A549 (cell line): Measurements from ENCODE around the gene PIGS. TPM values are rescaled to one million over a fixed set of nuclear protein-coding genes. Genes with fewer than 3 reads are reported as not detected.

ENCODE experiments used
- ATAC-seq, 2 experiments: fragments of 200-7000 bp in 1 of 2; fragments of >200 bp in 1 of 2; cut with Nextera tagmentation in 1 of 2; cut with Tn5 transposase in 1 of 2; 3 replicates each; pipeline versions ENCODE4 v1.8.0 to v1.9.1; 2018 to 2020; ENCODE audit warnings: mild to moderate bottlenecking in 1 of 2, moderate library complexity in 1 of 2
- CTCF ChIA-PET: fragments of 300-600 bp; sonication (Branson Sonifier 250); formaldehyde crosslinking; extraction: SDS; loops from one replicate; lab custom pipeline; 2021; ENCODE audit warnings: antibody characterized with exemption, inconsistent platforms; lab: Yijun Ruan, JAX
- POLR2A ChIA-PET: fragments of 350-600 bp; formaldehyde crosslinking; extraction: SDS; loops from one replicate; lab custom pipeline; 2021; ENCODE audit warnings: antibody characterized with exemption, inconsistent platforms; lab: Yijun Ruan, JAX
- DNase-seq, 2 experiments: peaks; one replicate each; pipeline versions ENCODE4 v3.0.0 to v3.0.0-alpha.2; 2011 to 2016; ENCODE audit warnings: low read depth in 1 of 2, low spot score in 1 of 2
- FAIRE-seq: peaks from 2 replicates; lab custom pipeline; 2011; peaks lifted over from hg19 to GRCh38; lab: Jason Lieb, UNC
- H3K27ac ChIP-seq, 2 experiments: fragments of >200 bp; sonication (Bioruptor Twin); formaldehyde crosslinking; 3 replicates each; pipeline ENCODE4 v1.5.1; 2016 to 2017
- H3K4me1 ChIP-seq: fragments of >200 bp; sonication (Bioruptor Twin); formaldehyde crosslinking; 3 replicates; pipeline ENCODE4 v1.6.1; 2016
- H3K4me2 ChIP-seq: fragments of >200 bp; sonication (Bioruptor Twin); formaldehyde crosslinking; 3 replicates; pipeline ENCODE4 v1.6.1; 2016
- H3K4me3 ChIP-seq: fragments of >200 bp; sonication (Bioruptor Twin); formaldehyde crosslinking; 3 replicates; pipeline ENCODE4 v1.5.1; 2016
- H3K9me3 ChIP-seq: fragments of >200 bp; sonication (Bioruptor Twin); formaldehyde crosslinking; 3 replicates; pipeline ENCODE4 v1.6.1; 2016
- BHLHE40 ChIP-seq: IDR thresholded peaks from 2 replicates; pipeline ENCODE4 v1.6.1; 2012; ENCODE audit warnings: low read depth, low read length, inconsistent platforms
- CEBPB ChIP-seq, 2 experiments: fragments of >200 bp in 1 of 2; sonication (Bioruptor Twin) in 1 of 2; formaldehyde crosslinking in 1 of 2; IDR thresholded peaks; 2 replicates each; pipeline ENCODE4 v1.6.1; 2012 to 2016
- CHD2 ChIP-seq: fragments of 150-350 bp; IDR thresholded peaks from 2 replicates; pipeline ENCODE4 v1.6.1; 2014; ENCODE audit warnings: low read length; ENCODE audit not compliant: partially characterized antibody
- CHD4 ChIP-seq: fragments of 200-600 bp; sonication (generic); IDR thresholded peaks from 2 replicates; pipeline ENCODE4 v1.6.1; 2016; ENCODE audit warnings: antibody characterized with exemption, mild to moderate bottlenecking, borderline replicate concordance
- EHF ChIP-seq: fragments of 250-450 bp; sonication (Bioruptor Pico); IDR thresholded peaks from 2 replicates; pipeline ENCODE4 v1.5.0; 2020; ENCODE audit warnings: mild to moderate bottlenecking
- EHMT2 ChIP-seq: fragments of 200-600 bp; sonication (generic); IDR thresholded peaks from 2 replicates; pipeline ENCODE4 v1.6.1; 2016; ENCODE audit warnings: antibody characterized with exemption, low read depth, mild to moderate bottlenecking, moderate library complexity
- EP300 ChIP-seq, 2 experiments: fragments of >200 bp; sonication (Bioruptor Twin); formaldehyde crosslinking; IDR thresholded peaks; 2 replicates in 1 of 2; 3 replicates in 1 of 2; pipeline ENCODE4 v1.6.1; 2016 to 2017
- ESRRA ChIP-seq: fragments of 150-350 bp; IDR thresholded peaks from 2 replicates; pipeline ENCODE4 v1.6.1; 2014; ENCODE audit warnings: mild to moderate bottlenecking, low read length, borderline replicate concordance
- FOSL2 ChIP-seq, 2 experiments: fragments of 450-650 bp in 1 of 2; fragments of >200 bp in 1 of 2; sonication (Bioruptor Twin) in 1 of 2; formaldehyde crosslinking; IDR thresholded peaks; 2 replicates each; pipeline versions ENCODE4 v1.5.0 to v1.6.1; 2016 to 2020; ENCODE audit warnings: mild to moderate bottlenecking in 1 of 2, moderate library complexity in 1 of 2
- HEYL ChIP-seq: fragments of 250-450 bp; sonication (Bioruptor Pico); IDR thresholded peaks from 2 replicates; pipeline ENCODE4 v1.8.0; 2021; ENCODE audit warnings: mild to moderate bottlenecking, moderate library complexity
- HOXB5 ChIP-seq: fragments of 250-450 bp; sonication (Bioruptor Pico); IDR thresholded peaks from 2 replicates; pipeline ENCODE4 v1.5.0; 2020; ENCODE audit warnings: mild to moderate bottlenecking, moderate library complexity
- JUN ChIP-seq, 2 experiments: fragments of >200 bp; sonication (Bioruptor Twin); formaldehyde crosslinking; IDR thresholded peaks; 2 replicates in 1 of 2; 3 replicates in 1 of 2; pipeline ENCODE4 v1.6.1; 2016 to 2017
- JUNB ChIP-seq: fragments of >200 bp; sonication (Bioruptor Twin); formaldehyde crosslinking; IDR thresholded peaks from 2 replicates; pipeline ENCODE4 v1.6.1; 2016
- KDM1A ChIP-seq: fragments of 200-600 bp; sonication (generic); IDR thresholded peaks from 2 replicates; pipeline ENCODE4 v1.6.1; 2016; ENCODE audit warnings: low read depth, mild to moderate bottlenecking
- MYC ChIP-seq: IDR thresholded peaks from 2 replicates; pipeline ENCODE4 v1.6.1; 2012; ENCODE audit warnings: mild to moderate bottlenecking, inconsistent platforms, low read length, improper control_type of control experiment, borderline replicate concordance
- NPAS2 ChIP-seq: fragments of 250-450 bp; sonication (Bioruptor Pico); IDR thresholded peaks from 2 replicates; pipeline ENCODE4 v1.8.0; 2022; ENCODE audit warnings: mild to moderate bottlenecking, moderate library complexity, borderline replicate concordance
- NR3C1 ChIP-seq: fragments of >200 bp; sonication (Bioruptor Twin); formaldehyde crosslinking; IDR thresholded peaks from 3 replicates; pipeline ENCODE4 v1.6.1; 2017
- RCOR1 ChIP-seq: fragments of 150-350 bp; IDR thresholded peaks from 2 replicates; pipeline ENCODE4 v1.6.1; 2014; ENCODE audit warnings: antibody characterized with exemption, low read length, low read depth
- SMC3 ChIP-seq: fragments of >200 bp; sonication (Bioruptor Twin); formaldehyde crosslinking; IDR thresholded peaks from 3 replicates; pipeline ENCODE4 v1.6.1; 2018; ENCODE audit warnings: inconsistent platforms
- SREBF2 ChIP-seq: fragments of 450-650 bp; IDR thresholded peaks from 2 replicates; pipeline ENCODE4 v1.6.1; 2014; ENCODE audit warnings: mild to moderate bottlenecking, moderate library complexity
- TFCP2L1 ChIP-seq: fragments of 250-450 bp; sonication (Bioruptor Pico); IDR thresholded peaks from 2 replicates; pipeline ENCODE4 v1.5.0; 2021; ENCODE audit warnings: mild to moderate bottlenecking
- ZC3H11A ChIP-seq: fragments of 450-650 bp; IDR thresholded peaks from 2 replicates; pipeline ENCODE4 v1.6.1; 2014; ENCODE audit warnings: antibody characterized with exemption, mild to moderate bottlenecking
- ZSCAN20 ChIP-seq: fragments of 250-450 bp; sonication (Bioruptor Pico); IDR thresholded peaks from 2 replicates; pipeline ENCODE4 v1.8.0; 2022; ENCODE audit warnings: mild to moderate bottlenecking, moderate library complexity
- WGBS: methylation state at CpG from one replicate; pipeline ENCODE4 v1.1.6; 2017; ENCODE audit errors: missing lambda C conversion rate; 5-methylcytosine and 5-hydroxymethylcytosine counted together
- polyA plus RNA-seq, 4 experiments: library from polyadenylated mRNA; depleted of rRNA in 3 of 4; stranded (reverse); fragments of >200 nt; fragmentation: RNase III in 1 of 4; extraction: RNeasy Plus Mini Kit Qiagen cat#74134 plus additional on column Dnase treatment in 1 of 4; gene quantifications; 2 replicates in 3 of 4; 3 replicates in 1 of 4; pipeline ENCODE4 v1.2.3, GENCODE V29; 2011 to 2017
- TF ChIP-seq, protein P1 (sequence below): fragments of 250-450 bp; sonication (Bioruptor Pico); IDR thresholded peaks from 2 replicates; pipeline ENCODE4 v1.5.0; 2021; ENCODE audit warnings: mild to moderate bottlenecking, moderate library complexity, borderline replicate concordance
- TF ChIP-seq, protein P2 (sequence below): fragments of >200 bp; sonication (Bioruptor Twin); formaldehyde crosslinking; IDR thresholded peaks from 3 replicates; pipeline ENCODE4 v1.5.1; 2016
- TF ChIP-seq, protein P3 (sequence below): IDR thresholded peaks from 2 replicates; pipeline ENCODE4 v1.6.1; 2012
- TF ChIP-seq, protein P4 (sequence below): IDR thresholded peaks from 2 replicates; pipeline ENCODE4 v1.6.1; 2012
- TF ChIP-seq, protein P5 (sequence below): fragments of 250-450 bp; sonication (Bioruptor Pico); IDR thresholded peaks from 2 replicates; pipeline ENCODE4 v1.5.0; 2020; ENCODE audit warnings: low read depth, mild to moderate bottlenecking, moderate library complexity
- TF ChIP-seq, protein P6 (sequence below): IDR thresholded peaks from 2 replicates; pipeline ENCODE4 v1.6.1; 2012; ENCODE audit warnings: low read depth, borderline replicate concordance

The PIGS gene
- polyA plus RNA-seq, 2 of the 4 experiments (the other 2 are of a cell fraction), result 50.0 to 53.2 TPM

DNA sequence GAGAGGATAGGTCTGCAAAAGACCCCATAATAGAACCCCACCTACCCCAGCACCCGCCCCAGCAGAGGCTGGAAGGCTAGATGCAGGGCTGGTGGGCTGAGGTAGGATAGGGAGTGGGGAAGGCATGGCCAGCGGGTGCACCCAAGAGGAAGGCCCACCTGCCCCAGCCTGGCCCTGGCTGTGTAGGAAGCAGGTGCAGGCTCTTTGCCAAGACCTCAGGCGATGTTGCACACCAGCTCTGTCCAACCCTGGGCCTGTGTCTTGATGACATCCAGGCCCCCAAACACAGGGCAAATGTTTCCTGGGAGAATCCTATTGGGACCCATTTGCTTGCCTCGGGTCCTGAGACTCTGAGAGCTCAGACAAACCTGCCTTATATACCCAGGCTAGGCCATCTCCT lies 31.1 kb downstream of the PIGS start:
- CTCF ChIA-PET, result interaction anchor here (0.6 to 11.5 kb wide), 30 partner anchors 8 to 885 kb away, joined by 3 to 317 read pairs (median 3); partner anchors contain the start of gene FOXN1
- ATAC-seq, result peak in 1 of 2 experiments; percentile 9; a peak in 2 of 6 replicates
- no peak for DNase-seq
- Histone ChIP-seq H3K4me2 (no peak overlapping the region), H3K4me1 (0 out of 3 replicates have a peak, but pooled peaks cover 5% of the 10 kb centered on the region), H3K4me3 (no peak overlapping the region), H3K27ac (no peak overlapping the region), H3K9me3 (no peaks in the 10 kb centered on the region)
- TF ChIP-seq CHD4 (no peak), KDM1A (no peak), RCOR1 (no peak), MYC (no peak), NPAS2 (CRISPR knock-in tag) (no peak), EP300 (IDR thresholded peaks at IDR 0.05) (no peak), TFCP2L1 (CRISPR knock-in tag) (no peak), ZC3H11A (no peak), HEYL (CRISPR knock-in tag) (no peak), SMC3 (no peak), FOSL2 (IDR thresholded peaks at IDR 0.05) (no peak), FOSL2 (CRISPR knock-in tag; IDR thresholded peaks at IDR 0.05) (no peak), SREBF2 (no peak)
- TF ChIP-seq, protein P1, sequence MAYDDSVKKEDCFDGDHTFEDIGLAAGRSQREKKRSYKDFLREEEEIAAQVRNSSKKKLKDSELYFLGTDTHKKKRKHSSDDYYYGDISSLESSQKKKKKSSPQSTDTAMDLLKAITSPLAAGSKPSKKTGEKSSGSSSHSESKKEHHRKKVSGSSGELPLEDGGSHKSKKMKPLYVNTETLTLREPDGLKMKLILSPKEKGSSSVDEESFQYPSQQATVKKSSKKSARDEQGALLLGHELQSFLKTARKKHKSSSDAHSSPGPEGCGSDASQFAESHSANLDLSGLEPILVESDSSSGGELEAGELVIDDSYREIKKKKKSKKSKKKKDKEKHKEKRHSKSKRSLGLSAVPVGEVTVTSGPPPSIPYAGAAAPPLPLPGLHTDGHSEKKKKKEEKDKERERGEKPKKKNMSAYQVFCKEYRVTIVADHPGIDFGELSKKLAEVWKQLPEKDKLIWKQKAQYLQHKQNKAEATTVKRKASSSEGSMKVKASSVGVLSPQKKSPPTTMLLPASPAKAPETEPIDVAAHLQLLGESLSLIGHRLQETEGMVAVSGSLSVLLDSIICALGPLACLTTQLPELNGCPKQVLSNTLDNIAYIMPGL (CRISPR knock-in tag), result no peak
- TF ChIP-seq, protein P2, sequence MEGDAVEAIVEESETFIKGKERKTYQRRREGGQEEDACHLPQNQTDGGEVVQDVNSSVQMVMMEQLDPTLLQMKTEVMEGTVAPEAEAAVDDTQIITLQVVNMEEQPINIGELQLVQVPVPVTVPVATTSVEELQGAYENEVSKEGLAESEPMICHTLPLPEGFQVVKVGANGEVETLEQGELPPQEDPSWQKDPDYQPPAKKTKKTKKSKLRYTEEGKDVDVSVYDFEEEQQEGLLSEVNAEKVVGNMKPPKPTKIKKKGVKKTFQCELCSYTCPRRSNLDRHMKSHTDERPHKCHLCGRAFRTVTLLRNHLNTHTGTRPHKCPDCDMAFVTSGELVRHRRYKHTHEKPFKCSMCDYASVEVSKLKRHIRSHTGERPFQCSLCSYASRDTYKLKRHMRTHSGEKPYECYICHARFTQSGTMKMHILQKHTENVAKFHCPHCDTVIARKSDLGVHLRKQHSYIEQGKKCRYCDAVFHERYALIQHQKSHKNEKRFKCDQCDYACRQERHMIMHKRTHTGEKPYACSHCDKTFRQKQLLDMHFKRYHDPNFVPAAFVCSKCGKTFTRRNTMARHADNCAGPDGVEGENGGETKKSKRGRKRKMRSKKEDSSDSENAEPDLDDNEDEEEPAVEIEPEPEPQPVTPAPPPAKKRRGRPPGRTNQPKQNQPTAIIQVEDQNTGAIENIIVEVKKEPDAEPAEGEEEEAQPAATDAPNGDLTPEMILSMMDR, result no peak
- TF ChIP-seq, protein P3, sequence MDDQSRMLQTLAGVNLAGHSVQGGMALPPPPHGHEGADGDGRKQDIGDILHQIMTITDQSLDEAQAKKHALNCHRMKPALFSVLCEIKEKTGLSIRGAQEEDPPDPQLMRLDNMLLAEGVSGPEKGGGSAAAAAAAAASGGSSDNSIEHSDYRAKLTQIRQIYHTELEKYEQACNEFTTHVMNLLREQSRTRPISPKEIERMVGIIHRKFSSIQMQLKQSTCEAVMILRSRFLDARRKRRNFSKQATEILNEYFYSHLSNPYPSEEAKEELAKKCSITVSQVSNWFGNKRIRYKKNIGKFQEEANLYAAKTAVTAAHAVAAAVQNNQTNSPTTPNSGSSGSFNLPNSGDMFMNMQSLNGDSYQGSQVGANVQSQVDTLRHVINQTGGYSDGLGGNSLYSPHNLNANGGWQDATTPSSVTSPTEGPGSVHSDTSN, result no peak
- TF ChIP-seq, protein P4, sequence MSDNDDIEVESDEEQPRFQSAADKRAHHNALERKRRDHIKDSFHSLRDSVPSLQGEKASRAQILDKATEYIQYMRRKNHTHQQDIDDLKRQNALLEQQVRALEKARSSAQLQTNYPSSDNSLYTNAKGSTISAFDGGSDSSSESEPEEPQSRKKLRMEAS, result no peak
- WGBS, result 63% methylated on average over 4 of the region's 4 CpGs
- no peak for FAIRE-seq
- POLR2A ChIA-PET, result no interaction called here

DNA sequence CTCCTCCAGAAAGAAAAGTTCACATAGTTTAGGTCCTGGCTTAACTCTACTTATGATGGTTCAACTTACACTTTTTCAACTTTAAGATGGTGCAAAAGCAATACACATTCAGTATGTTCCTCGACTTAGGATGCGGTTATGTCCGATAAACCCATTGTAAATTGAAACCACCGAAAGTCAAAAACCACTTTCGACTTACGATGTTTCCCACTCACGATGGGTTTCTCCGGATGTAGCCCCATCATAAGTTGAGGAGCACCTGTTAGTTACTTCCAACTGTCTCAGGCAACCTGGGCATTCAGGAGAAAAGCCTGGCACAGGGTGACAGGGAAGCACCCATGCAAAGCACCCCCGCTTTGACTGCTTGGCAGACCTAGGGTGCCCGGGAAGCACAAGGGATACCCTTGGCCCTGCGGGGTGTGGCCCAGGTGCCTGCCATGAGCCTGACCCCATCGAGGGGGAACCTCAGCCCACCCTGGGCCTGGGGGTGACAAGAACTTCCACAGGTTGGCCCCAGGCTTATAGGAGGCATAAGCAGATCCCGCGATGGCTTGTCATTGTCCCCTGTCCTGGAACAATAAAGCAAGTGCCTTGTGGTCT lies 32.9 kb downstream of the PIGS start:
- ATAC-seq (no peak), DNase-seq (no peak), FAIRE-seq (no peak)
- Histone ChIP-seq H3K27ac (no peak overlapping the region), H3K4me1 (0 out of 3 replicates have a peak, but pooled peaks cover 5% of the 10 kb centered on the region), H3K9me3 (no peaks in the 10 kb centered on the region), H3K4me3 (no peak overlapping the region), H3K4me2 (no peak overlapping the region)
- ChIA-PET POLR2A (no interaction called here), CTCF (interaction anchor here (0.6 to 15.1 kb wide), 5 partner anchors 9 to 1521 kb away, joined by 3 to 317 read pairs (median 7); partner anchors contain the start of gene FOXN1)
- WGBS, result 70% methylated on average over 14 of the region's 14 CpGs
- TF ChIP-seq BHLHE40, result no peak
- no peak for TF ChIP-seq NR3C1
- no peak for TF ChIP-seq ZC3H11A
- no peak for TF ChIP-seq EHF
- TF ChIP-seq FOSL2 (IDR thresholded peaks at IDR 0.05), result no peak
- TF ChIP-seq FOSL2 (CRISPR knock-in tag; IDR thresholded peaks at IDR 0.05), result no peak
- TF ChIP-seq CHD2, result no peak
- TF ChIP-seq JUNB, result no peak
- no peak for TF ChIP-seq TFCP2L1 (CRISPR knock-in tag)
- no peak for TF ChIP-seq JUN (IDR thresholded peaks at IDR 0.05)
- TF ChIP-seq KDM1A, result no peak
- TF ChIP-seq HOXB5 (CRISPR knock-in tag), result no peak
- no peak for TF ChIP-seq CEBPB (IDR thresholded peaks at IDR 0.05)
- TF ChIP-seq EHMT2, result no peak
- TF ChIP-seq, protein P5, sequence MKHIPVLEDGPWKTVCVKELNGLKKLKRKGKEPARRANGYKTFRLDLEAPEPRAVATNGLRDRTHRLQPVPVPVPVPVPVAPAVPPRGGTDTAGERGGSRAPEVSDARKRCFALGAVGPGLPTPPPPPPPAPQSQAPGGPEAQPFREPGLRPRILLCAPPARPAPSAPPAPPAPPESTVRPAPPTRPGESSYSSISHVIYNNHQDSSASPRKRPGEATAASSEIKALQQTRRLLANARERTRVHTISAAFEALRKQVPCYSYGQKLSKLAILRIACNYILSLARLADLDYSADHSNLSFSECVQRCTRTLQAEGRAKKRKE (CRISPR knock-in tag), result no peak
- TF ChIP-seq ESRRA, result no peak
- TF ChIP-seq, protein P6, sequence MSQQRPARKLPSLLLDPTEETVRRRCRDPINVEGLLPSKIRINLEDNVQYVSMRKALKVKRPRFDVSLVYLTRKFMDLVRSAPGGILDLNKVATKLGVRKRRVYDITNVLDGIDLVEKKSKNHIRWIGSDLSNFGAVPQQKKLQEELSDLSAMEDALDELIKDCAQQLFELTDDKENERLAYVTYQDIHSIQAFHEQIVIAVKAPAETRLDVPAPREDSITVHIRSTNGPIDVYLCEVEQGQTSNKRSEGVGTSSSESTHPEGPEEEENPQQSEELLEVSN, result no peak
- no peak for TF ChIP-seq ZSCAN20 (CRISPR knock-in tag)
- TF ChIP-seq, protein P2, result no peak
